Heart left ventricle (tissue), 13 donors: Measurements from ENCODE around the gene OLFML2A.

Experiments used
- POLR2A ChIP-seq, 2 donors: fragments of 450-650 bp; IDR thresholded peaks; one replicate each; pipeline ENCODE4 v1.6.1; 2017; ENCODE audit warnings: antibody characterized with exemption in 2 of 2, mild to moderate bottlenecking in 2 of 2, moderate library complexity in 2 of 2
- TF ChIP-seq, protein P1 (sequence below), 12 donors: fragments of 200-600 bp; sonication (generic) in 4 of 12; IDR thresholded peaks; one replicate each; pipeline versions ENCODE4 v1.5.0 to v1.8.0; 2018 to 2022; ENCODE audit warnings: antibody characterized with exemption in 12 of 12, mild to moderate bottlenecking in 5 of 12
- donor health status: ischemic (EF 13 %, LVEDD 7.1; RV severe dilation, severe dysfunction).
- donor health status: DM: no; HTN: yes; CAD: no.
- donor health status: DM: no; HTN: no; CAD: no.
- donor health status: ischemic (EF 25% LVEDD 6.9; RV normal size, moderate dysfunction).
- donor health status: ischemic (EF 25% LVEDD 5.7; RV mildly dilated, moderate dysfunction).
- donor health status: ischemic (EF 35%, LVEDD 5.7; RV mildly dilated, moderate dysfunction).
- donor health status: nonischemic (EF 11% LVEDD 7.7; RV severe dilation, severe dysfunction).
- donor health status: DM: yes; HTN: yes; CAD: no.
- donor health status: PGD.
- donor health status: ischemic (EF 29% LVEDD 5.4; RV normal size, mild dysfunction).
- donor health status: nonischemic (EF 23%, LVEDD 6.1; RV moderate dilation, normal function).

GRCh38 chr9:124803911-124804310, 27.0 kb downstream of the OLFML2A start:
- TF ChIP-seq, protein P1, sequence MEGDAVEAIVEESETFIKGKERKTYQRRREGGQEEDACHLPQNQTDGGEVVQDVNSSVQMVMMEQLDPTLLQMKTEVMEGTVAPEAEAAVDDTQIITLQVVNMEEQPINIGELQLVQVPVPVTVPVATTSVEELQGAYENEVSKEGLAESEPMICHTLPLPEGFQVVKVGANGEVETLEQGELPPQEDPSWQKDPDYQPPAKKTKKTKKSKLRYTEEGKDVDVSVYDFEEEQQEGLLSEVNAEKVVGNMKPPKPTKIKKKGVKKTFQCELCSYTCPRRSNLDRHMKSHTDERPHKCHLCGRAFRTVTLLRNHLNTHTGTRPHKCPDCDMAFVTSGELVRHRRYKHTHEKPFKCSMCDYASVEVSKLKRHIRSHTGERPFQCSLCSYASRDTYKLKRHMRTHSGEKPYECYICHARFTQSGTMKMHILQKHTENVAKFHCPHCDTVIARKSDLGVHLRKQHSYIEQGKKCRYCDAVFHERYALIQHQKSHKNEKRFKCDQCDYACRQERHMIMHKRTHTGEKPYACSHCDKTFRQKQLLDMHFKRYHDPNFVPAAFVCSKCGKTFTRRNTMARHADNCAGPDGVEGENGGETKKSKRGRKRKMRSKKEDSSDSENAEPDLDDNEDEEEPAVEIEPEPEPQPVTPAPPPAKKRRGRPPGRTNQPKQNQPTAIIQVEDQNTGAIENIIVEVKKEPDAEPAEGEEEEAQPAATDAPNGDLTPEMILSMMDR (IDR thresholded peaks at IDR 0.05): no peak
- TF ChIP-seq POLR2A (IDR thresholded peaks at IDR 0.05): no peak
